IPS-18c (cell line): Measurements from ENCODE around the gene ACTR3.

ENCODE experiments used
- H3K4me3 ChIP-seq: 2 replicates; pipeline ENCODE4 v1.7.0; 2013; ENCODE audit warnings: low read depth, mild to moderate bottlenecking, low read length, moderate library complexity; ENCODE audit not compliant: insufficient read depth
- H3K9me3 ChIP-seq: one replicate; pipeline ENCODE4 v1.6.1; 2013; ENCODE audit warnings: mild to moderate bottlenecking, low read length, moderate library complexity; ENCODE audit not compliant: control insufficient read depth, insufficient read depth

The ACTR3 gene

GRCh38 chr2:113892004-113892710, 2.3 kb downstream of the ACTR3 start:
- H3K9me3 ChIP-seq = no peaks in the 10 kb centered on the region
- H3K4me3 ChIP-seq = no peak overlapping the region

- Histone ChIP-seq H3K9me3 (no peaks in the 10 kb centered on the region), H3K4me3 (no peak overlapping the region)
These were observed 4.4 kb downstream of the ACTR3 start for GRCh38 chr2:113894156-113894743.

GRCh38 chr2:113895301-113895700, 5.4 kb downstream of the ACTR3 start:
- Histone ChIP-seq H3K9me3 (no peaks in the 10 kb centered on the region), H3K4me3 (no peak overlapping the region)

GRCh38 chr2:113895819-113896563, 6.1 kb downstream of the ACTR3 start:
- H3K9me3 ChIP-seq = no peaks in the 10 kb centered on the region
- no peak overlapping the region for H3K4me3 ChIP-seq

GRCh38 chr2:113896791-113897190, 6.9 kb downstream of the ACTR3 start:
- H3K4me3 ChIP-seq = no peak overlapping the region
- no peaks in the 10 kb centered on the region for H3K9me3 ChIP-seq

- Histone ChIP-seq H3K9me3 (no peaks in the 10 kb centered on the region), H3K4me3 (no peak overlapping the region)
These were observed 8.2 kb downstream of the ACTR3 start for GRCh38 chr2:113898081-113898480.

GRCh38 chr2:113899166-113899565, 9.3 kb downstream of the ACTR3 start:
- Histone ChIP-seq H3K4me3 (no peak overlapping the region), H3K9me3 (no peaks in the 10 kb centered on the region)

GRCh38 chr2:113901943-113902342, 12.1 kb downstream of the ACTR3 start:
- Histone ChIP-seq H3K4me3 (no peak overlapping the region), H3K9me3 (no peaks in the 10 kb centered on the region)

- no peaks in the 10 kb centered on the region for H3K9me3 ChIP-seq
- H3K4me3 ChIP-seq = no peak overlapping the region
These were observed 16.0 kb downstream of the ACTR3 start for GRCh38 chr2:113905886-113906285.

GRCh38 chr2:113906647-113907046, 16.8 kb downstream of the ACTR3 start:
- H3K4me3 ChIP-seq = no peak overlapping the region
- no peaks in the 10 kb centered on the region for H3K9me3 ChIP-seq

- Histone ChIP-seq H3K9me3 (no peaks in the 10 kb centered on the region), H3K4me3 (no peak overlapping the region)
These were observed 17.4 kb downstream of the ACTR3 start for GRCh38 chr2:113907297-113907696.

GRCh38 chr2:113910110-113910717, 20.3 kb downstream of the ACTR3 start:
- Histone ChIP-seq H3K9me3 (no peaks in the 10 kb centered on the region), H3K4me3 (no peak overlapping the region)

- no peak overlapping the region for H3K4me3 ChIP-seq
- H3K9me3 ChIP-seq = no peaks in the 10 kb centered on the region
These were observed 21.2 kb downstream of the ACTR3 start for GRCh38 chr2:113910967-113911678.

GRCh38 chr2:113915082-113915819, 25.4 kb downstream of the ACTR3 start:
- Histone ChIP-seq H3K4me3 (no peak overlapping the region), H3K9me3 (no peaks in the 10 kb centered on the region)

- Histone ChIP-seq H3K9me3 (no peaks in the 10 kb centered on the region), H3K4me3 (no peak overlapping the region)
These were observed 28.3 kb downstream of the ACTR3 start for GRCh38 chr2:113918229-113918628.

- H3K4me3 ChIP-seq = no peak overlapping the region
- no peaks in the 10 kb centered on the region for H3K9me3 ChIP-seq
These were observed 31.1 kb downstream of the ACTR3 start for GRCh38 chr2:113920996-113921395.

- Histone ChIP-seq H3K9me3 (no peaks in the 10 kb centered on the region), H3K4me3 (no peak overlapping the region)
These were observed 32.4 kb downstream of the ACTR3 start for GRCh38 chr2:113922335-113922734.
